Ovary (tissue), 9 donors: ENCODE results near the gene ITPR3. TPM values are rescaled to one million over a fixed set of nuclear protein-coding genes. Genes with fewer than 3 reads are reported as not detected.

Experiments
- DNase-seq, 5 donors: peaks; one replicate each; pipeline ENCODE4 v3.0.0-alpha.2; 2019 to 2020
- H3K27ac ChIP-seq, 2 donors: fragments of 200-600 bp; one replicate each; pipeline versions ENCODE4 v1.5.1 to v1.8.0; 2019 to 2022
- H3K27me3 ChIP-seq: fragments of 200-600 bp; one replicate; pipeline ENCODE4 v1.8.0; 2022
- H3K36me3 ChIP-seq: fragments of 200-600 bp; sonication (generic); one replicate; pipeline ENCODE4 v1.5.1; 2019
- H3K4me1 ChIP-seq: one replicate; pipeline ENCODE4 v1.8.1; 2013; ENCODE audit warnings: mild to moderate bottlenecking, moderate library complexity; ENCODE audit not compliant: insufficient read depth
- H3K4me3 ChIP-seq: fragments of 200-600 bp; sonication (generic); one replicate; pipeline ENCODE4 v1.5.1; 2017
- H3K9me3 ChIP-seq, 2 donors: fragments of 200-600 bp in 1 of 2; sonication (generic) in 1 of 2; one replicate each; pipeline versions ENCODE4 v1.5.1 to v1.8.1; 2013 to 2019; ENCODE audit warnings: mild to moderate bottlenecking in 1 of 2, moderate library complexity in 1 of 2
- CTCF ChIP-seq, 3 donors: fragments of 450-650 bp in 2 of 3; fragments of 200-600 bp in 1 of 3; IDR thresholded peaks; one replicate each; pipeline versions ENCODE4 v1.5.1 to v1.8.0; 2016 to 2022; ENCODE audit warnings: antibody characterized with exemption in 3 of 3, mild to moderate bottlenecking in 1 of 3
- EP300 ChIP-seq: sonication (generic); formaldehyde crosslinking; IDR thresholded peaks from one replicate; pipeline ENCODE4 v1.6.1; 2017; ENCODE audit warnings: antibody characterized with exemption
- POLR2A ChIP-seq: fragments of 450-650 bp; IDR thresholded peaks from one replicate; pipeline ENCODE4 v1.6.1; 2017; ENCODE audit warnings: antibody characterized with exemption, mild to moderate bottlenecking, moderate library complexity
- WGBS, 3 donors: extraction: QIAGEN DNeasy Blood & Tissue Kit in 1 of 3; methylation state at CpG; one replicate each; pipeline versions ENCODE4 v1.1.5 to v1.1.7; 2013 to 2017; 5-methylcytosine and 5-hydroxymethylcytosine counted together
- intact Hi-C, 4 donors: fragments of 100-400 bp; cut with DNase I; formaldehyde crosslinking; loops; one replicate each; pipeline versions ENCODE4 v1.11.0 to v1.15.1; 2022 to 2023
- polyA plus RNA-seq, 2 donors: library from polyadenylated mRNA; stranded (reverse); fragments of 200-250 nt in 1 of 2; fragments of 350-450 nt in 1 of 2; fragmentation: Illumina TruSeq in 1 of 2; extraction: RNeasy Lipid Tissue Mini Kit (QIAGEN cat#74804) in 1 of 2; gene quantifications; one replicate each; pipeline ENCODE4 v1.2.3, GENCODE V29; 2013 to 2014
- total RNA-seq, 7 donors: library from RNA; depleted of rRNA in 2 of 7; stranded (reverse); fragments of >200 nt in 2 of 7; fragmentation: NEBNext Ultra II Directional in 3 of 7; extraction: Animal tissue kit (Norgen Biotek cat#: 25700) in 3 of 7; gene quantifications; one replicate each; pipeline versions ENCODE4 v1.1.0 to v1.2.4, GENCODE V29; 2016 to 2023
- donor health status: DM: no; HTN: no; CAD: no; lungs with moderate emphysema.
- donor health status: DM: no; HTN: no; CAD: no.
- donor health status: Bipolar disorder and iron deficiency.
- donor health status: DM: yes; HTN: yes; CAD: no.
- donor health status: DM: no; HTN: no; CAD: no.
- donor health status: DM: yes; HTN: yes; CAD: no.

ITPR3 gene
- total and polyA plus RNA-seq, 9 donors = 3.6 to 31.1 (median 11.7) TPM

DNA sequence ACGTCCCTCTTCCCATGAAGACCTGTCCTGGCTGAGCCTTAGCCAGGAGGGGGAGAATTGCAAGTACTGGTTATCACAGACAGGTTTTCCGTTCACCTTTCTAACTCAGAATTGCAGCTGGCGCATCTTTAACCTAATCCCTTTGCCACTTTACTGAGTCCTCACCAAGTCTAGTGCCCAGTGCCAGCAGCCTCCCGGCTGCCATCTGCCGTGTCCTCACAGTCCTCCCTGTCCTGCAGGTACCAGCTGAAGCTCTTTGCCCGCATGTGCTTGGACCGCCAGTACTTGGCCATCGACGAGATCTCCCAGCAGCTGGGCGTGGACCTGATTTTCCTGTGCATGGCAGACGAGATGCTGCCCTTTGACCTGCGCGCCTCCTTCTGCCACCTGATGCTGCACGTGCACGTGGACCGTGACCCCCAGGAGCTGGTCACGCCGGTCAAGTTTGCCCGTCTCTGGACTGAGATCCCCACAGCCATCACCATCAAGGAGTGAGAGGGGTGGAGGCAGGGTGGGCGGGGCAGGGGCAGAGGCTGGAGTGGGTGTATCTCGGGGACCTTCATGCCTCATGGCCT, 49.1 kb downstream of the ITPR3 start:
- Histone ChIP-seq H3K27ac (no peak overlapping the region), H3K9me3 (no peaks in the 10 kb centered on the region), H3K36me3 (no peaks in the 10 kb centered on the region), H3K4me1 (no peaks in the 10 kb centered on the region), H3K4me3 (no peak overlapping the region), H3K27me3 (no peaks in the 10 kb centered on the region)
- no peak for DNase-seq
- 87 to 93% (median 91%) methylated on average over 21 of the region's 21 CpGs for WGBS, 3 donors
- intact Hi-C loops = no loop called here
- TF ChIP-seq POLR2A (no peak), EP300 (no peak), CTCF (IDR thresholded peaks at IDR 0.05) (no peak)

GRCh38 chr6:33670971-33671743, 50.0 kb downstream of the ITPR3 start:
- H3K4me3 ChIP-seq = no peak overlapping the region
- no peaks in the 10 kb centered on the region for H3K9me3 ChIP-seq
- intact Hi-C loops = no loop called here
- no peaks in the 10 kb centered on the region for H3K27me3 ChIP-seq
- TF ChIP-seq CTCF (IDR thresholded peaks at IDR 0.05) = no peak
- H3K27ac ChIP-seq = no peak overlapping the region
- DNase-seq = no peak
- no peaks in the 10 kb centered on the region for H3K4me1 ChIP-seq
- H3K36me3 ChIP-seq = no peaks in the 10 kb centered on the region
- 59 to 65% (median 60%) methylated on average over 30 of the region's 30 CpGs for WGBS, 3 donors

DNA sequence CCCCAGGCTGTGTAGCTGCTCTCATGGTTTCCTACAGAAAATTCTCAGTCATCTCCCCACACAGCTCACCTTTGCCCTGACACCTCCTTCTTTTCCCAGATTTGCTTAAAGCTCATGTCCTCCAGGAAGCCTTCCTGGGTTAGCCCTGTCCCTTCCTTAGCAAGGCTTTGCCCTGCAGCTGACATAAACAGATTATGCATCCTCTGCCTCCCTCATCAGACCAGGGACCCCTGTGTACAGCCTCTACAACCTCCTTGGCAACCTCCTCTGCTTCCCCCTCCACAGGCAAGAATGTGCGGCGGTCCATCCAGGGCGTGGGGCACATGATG, 50.6 kb downstream of the ITPR3 start:
- 82 to 92% (median 82%) methylated on average over 3 of the region's 3 CpGs for WGBS, 3 donors

DNA sequence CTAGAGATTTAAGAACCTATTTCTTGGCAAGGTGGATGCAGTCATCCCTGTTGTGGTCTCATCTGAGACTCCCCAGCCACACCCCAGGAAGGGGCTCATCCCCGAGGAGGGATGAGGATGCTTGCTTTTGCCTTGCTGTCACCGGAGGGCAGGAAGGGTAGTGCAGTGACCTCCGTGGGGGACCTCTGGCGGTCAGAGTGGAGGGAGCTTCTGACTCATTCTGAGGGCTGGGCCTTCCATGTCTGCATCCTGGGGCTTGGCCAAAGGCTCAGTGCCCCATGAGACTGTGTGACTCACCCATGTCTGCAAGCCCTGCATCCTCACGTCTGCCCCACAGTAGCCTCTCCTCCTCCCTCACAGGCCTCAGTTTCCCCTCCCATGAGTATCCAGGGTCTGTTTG, 51.7 kb downstream of the ITPR3 start:
- Histone ChIP-seq H3K4me3 (no peak overlapping the region), H3K4me1 (no peaks in the 10 kb centered on the region), H3K9me3 (no peaks in the 10 kb centered on the region), H3K27me3 (no peaks in the 10 kb centered on the region), H3K27ac (no peak overlapping the region), H3K36me3 (no peaks in the 10 kb centered on the region)
- intact Hi-C loops = no loop called here
- peak in 4 of 5 donors; percentile 62 to 89 (median 80) for DNase-seq
- WGBS, 3 donors = 17 to 39% (median 38%) methylated on average over 5 of the region's 5 CpGs
- TF ChIP-seq EP300 (no peak), CTCF (IDR thresholded peaks at IDR 0.05) (peak in 2 of 3 donors; percentile 10 to 40)

More for the DNA sequence above, 50.6 kb downstream of the ITPR3 start:
- Histone ChIP-seq H3K9me3 (no peaks in the 10 kb centered on the region), H3K4me3 (no peak overlapping the region), H3K4me1 (no peaks in the 10 kb centered on the region), H3K27ac (no peak overlapping the region), H3K27me3 (no peaks in the 10 kb centered on the region), H3K36me3 (no peaks in the 10 kb centered on the region)
- intact Hi-C loops = no loop called here
- no peak for DNase-seq
- TF ChIP-seq POLR2A (no peak), CTCF (IDR thresholded peaks at IDR 0.05) (no peak), EP300 (no peak)
